Ishikawa (cell line): Measurements from ENCODE around the gene EPB41L2.

Experiments used
- CEBPB ChIP-seq: IDR thresholded peaks from 2 replicates; pipeline ENCODE4 v1.6.1; 2012
- CREB1 ChIP-seq: IDR thresholded peaks from 2 replicates; pipeline ENCODE4 v1.6.1; 2012; ENCODE audit warnings: low read depth
- EGR1 ChIP-seq: IDR thresholded peaks from 2 replicates; pipeline ENCODE4 v1.6.1; 2012
- EP300 ChIP-seq: IDR thresholded peaks from 2 replicates; pipeline ENCODE4 v1.6.1; 2012; ENCODE audit warnings: borderline replicate concordance
- FOXM1 ChIP-seq: IDR thresholded peaks from 2 replicates; pipeline ENCODE4 v1.6.1; 2012; ENCODE audit warnings: low read depth, borderline replicate concordance
- MAX ChIP-seq: IDR thresholded peaks from 2 replicates; pipeline ENCODE4 v1.6.1; 2012
- NFIC ChIP-seq: IDR thresholded peaks from 2 replicates; pipeline ENCODE4 v1.6.1; 2012
- RAD21 ChIP-seq: IDR thresholded peaks from 2 replicates; pipeline ENCODE4 v1.6.1; 2012; ENCODE audit warnings: low read depth
- REST ChIP-seq: IDR thresholded peaks from 2 replicates; pipeline ENCODE4 v1.6.1; 2012; ENCODE audit warnings: low read depth, mild to moderate bottlenecking
- TAF1 ChIP-seq: IDR thresholded peaks from 2 replicates; pipeline ENCODE4 v1.6.1; 2012; ENCODE audit warnings: low read depth, mild to moderate bottlenecking
- TCF12 ChIP-seq: IDR thresholded peaks from 2 replicates; pipeline ENCODE4 v1.6.1; 2012; ENCODE audit warnings: low read depth
- TEAD4 ChIP-seq: IDR thresholded peaks from 2 replicates; pipeline ENCODE4 v1.6.1; 2012
- YY1 ChIP-seq: IDR thresholded peaks from 2 replicates; pipeline ENCODE4 v1.6.1; 2012; ENCODE audit warnings: low read depth
- ZBTB7A ChIP-seq: IDR thresholded peaks from 2 replicates; pipeline ENCODE4 v1.6.1; 2012; ENCODE audit warnings: low read depth
- TF ChIP-seq, protein P1 (sequence below): IDR thresholded peaks from 2 replicates; pipeline ENCODE4 v1.6.1; 2012

The EPB41L2 gene

GRCh38 chr6:131063028-131063763 lies at the start of gene EPB41L2:
TSS of gene EPB41L2 (minus strand) at chr6:131063245. CDS start at chr6:130956485, 106,760 bp downstream.
- TF ChIP-seq, protein P1, sequence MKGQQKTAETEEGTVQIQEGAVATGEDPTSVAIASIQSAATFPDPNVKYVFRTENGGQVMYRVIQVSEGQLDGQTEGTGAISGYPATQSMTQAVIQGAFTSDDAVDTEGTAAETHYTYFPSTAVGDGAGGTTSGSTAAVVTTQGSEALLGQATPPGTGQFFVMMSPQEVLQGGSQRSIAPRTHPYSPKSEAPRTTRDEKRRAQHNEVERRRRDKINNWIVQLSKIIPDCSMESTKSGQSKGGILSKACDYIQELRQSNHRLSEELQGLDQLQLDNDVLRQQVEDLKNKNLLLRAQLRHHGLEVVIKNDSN, result no peak
- no peak for TF ChIP-seq TCF12
- TF ChIP-seq ZBTB7A, result no peak
- 0 out of 2 replicates have a peak, but pooled peaks have one; percentile 8 for TF ChIP-seq MAX
- TF ChIP-seq EP300, result no peak; the same call in 1 of the 2 replicates
- no peak; the same call in 1 of the 2 replicates for TF ChIP-seq TEAD4
- 0 out of 2 replicates have a peak, but pooled peaks have one; percentile 49 for TF ChIP-seq YY1
- TF ChIP-seq TAF1, result peak; percentile 81
- TF ChIP-seq EGR1, result peak; percentile 79
- no peak for TF ChIP-seq CEBPB
- TF ChIP-seq NFIC, result no peak
- TF ChIP-seq REST, result no peak
- no peak for TF ChIP-seq RAD21

DNA sequence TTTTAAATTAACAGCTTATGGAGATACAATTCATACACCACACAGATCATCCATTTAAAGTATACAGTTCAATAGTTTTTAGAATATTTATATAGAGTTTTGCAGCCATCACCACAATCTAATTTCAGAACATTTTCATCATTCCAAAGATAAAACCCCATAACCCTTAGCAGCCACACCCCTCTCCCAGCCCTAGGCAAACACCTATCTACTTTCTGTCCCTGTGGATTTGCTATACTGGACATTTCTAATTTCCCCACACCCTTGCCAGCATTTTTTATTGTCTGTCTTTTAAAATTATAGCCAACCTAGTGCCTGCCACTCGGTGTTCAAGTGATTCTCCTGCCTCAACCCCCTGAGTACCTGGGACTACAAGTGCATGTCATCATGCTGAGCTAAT lies 49.2 kb upstream of the EPB41L2 start:
- TF ChIP-seq EP300 (no peak), REST (no peak), CEBPB (no peak), TEAD4 (no peak), TCF12 (no peak), YY1 (no peak), RAD21 (no peak), CREB1 (no peak), FOXM1 (no peak)
- TF ChIP-seq, protein P1, result no peak

DNA sequence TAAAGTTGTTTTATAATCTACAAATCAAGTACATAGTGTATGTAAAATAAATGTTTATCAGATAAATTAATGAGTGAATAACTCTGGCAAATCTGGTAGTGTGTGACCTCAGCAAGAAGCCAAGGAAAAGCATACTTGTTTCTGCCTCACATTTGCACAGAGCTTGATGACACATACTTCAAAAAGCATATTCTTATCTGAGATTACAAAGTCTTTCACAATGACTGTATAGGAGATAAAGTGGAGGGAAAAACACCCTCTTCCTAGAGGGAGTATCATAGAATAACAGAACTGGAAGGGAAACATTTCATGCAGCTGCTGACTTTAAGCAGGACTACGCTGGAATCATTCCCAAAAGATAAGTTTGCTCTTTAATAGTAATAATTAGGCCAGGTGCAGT lies 44.1 kb upstream of the EPB41L2 start:
- TF ChIP-seq TAF1 (no peak), CREB1 (no peak), MAX (no peak), REST (no peak), NFIC (no peak), EP300 (no peak), TEAD4 (no peak), EGR1 (no peak)
- TF ChIP-seq, protein P1, result no peak

GRCh38 chr6:131103901-131104300 lies 40.9 kb upstream of the EPB41L2 start:
- no peak for TF ChIP-seq CREB1
